Vagina (tissue), 2 donors: ENCODE results near the gene SEMA5B. TPM values are rescaled to one million over a fixed set of nuclear protein-coding genes. Genes with fewer than 3 reads are reported as not detected.

Experiments used
- DNase-seq, 2 donors: peaks; one replicate each; pipeline ENCODE4 v3.0.0-alpha.2; 2017; ENCODE audit errors: extremely low spot score in 2 of 2
- H3K27ac ChIP-seq: fragments of 200-600 bp; sonication (generic); one replicate; pipeline ENCODE4 v1.5.1; 2019
- H3K27me3 ChIP-seq: fragments of 200-600 bp; sonication (generic); one replicate; pipeline ENCODE4 v1.5.1; 2019
- H3K36me3 ChIP-seq, 2 donors: fragments of 200-600 bp; sonication (generic); one replicate each; pipeline ENCODE4 v1.5.1; 2017 to 2019
- H3K4me1 ChIP-seq: fragments of 200-600 bp; sonication (generic); one replicate; pipeline ENCODE4 v1.5.1; 2019
- H3K4me3 ChIP-seq, 2 donors: fragments of 200-600 bp; sonication (generic); 1 replicate in 1 of 2; 2 replicates in 1 of 2; pipeline ENCODE4 v1.5.1; 2016 to 2019
- H3K9me3 ChIP-seq: fragments of 200-600 bp; sonication (generic); one replicate; pipeline ENCODE4 v1.5.1; 2019
- POLR2A ChIP-seq, 2 donors: fragments of 450-650 bp; IDR thresholded peaks; one replicate each; pipeline ENCODE4 v1.6.1; 2017; ENCODE audit warnings: antibody characterized with exemption in 2 of 2, mild to moderate bottlenecking in 2 of 2, moderate library complexity in 2 of 2
- POLR2AphosphoS5 ChIP-seq, 2 donors: sonication (generic); formaldehyde crosslinking; IDR thresholded peaks; one replicate each; pipeline ENCODE4 v1.9.0; 2017; ENCODE audit warnings: antibody characterized with exemption in 2 of 2, mild to moderate bottlenecking in 2 of 2, low read depth in 1 of 2; ENCODE audit not compliant: insufficient read depth in 1 of 2
- intact Hi-C: fragments of 100-400 bp; cut with DNase I; formaldehyde crosslinking; loops from one replicate; pipeline ENCODE4 v1.15.1; 2023
- total RNA-seq: library from RNA; depleted of rRNA; stranded (reverse); fragments of >200 nt; gene quantifications from one replicate; pipeline ENCODE4 v1.2.3, GENCODE V29; 2016
- TF ChIP-seq, protein P1 (sequence below), 3 experiments: fragments of 450-650 bp in 2 of 3; fragments of 200-600 bp in 1 of 3; sonication (generic) in 1 of 3; IDR thresholded peaks; one replicate each; pipeline ENCODE4 v1.5.1; 2017 to 2019; ENCODE audit warnings: antibody characterized with exemption in 3 of 3, mild to moderate bottlenecking in 2 of 3, moderate library complexity in 2 of 3

The SEMA5B gene
- total RNA-seq, 1 donor from 2014 or later = 0.25 TPM

DNA sequence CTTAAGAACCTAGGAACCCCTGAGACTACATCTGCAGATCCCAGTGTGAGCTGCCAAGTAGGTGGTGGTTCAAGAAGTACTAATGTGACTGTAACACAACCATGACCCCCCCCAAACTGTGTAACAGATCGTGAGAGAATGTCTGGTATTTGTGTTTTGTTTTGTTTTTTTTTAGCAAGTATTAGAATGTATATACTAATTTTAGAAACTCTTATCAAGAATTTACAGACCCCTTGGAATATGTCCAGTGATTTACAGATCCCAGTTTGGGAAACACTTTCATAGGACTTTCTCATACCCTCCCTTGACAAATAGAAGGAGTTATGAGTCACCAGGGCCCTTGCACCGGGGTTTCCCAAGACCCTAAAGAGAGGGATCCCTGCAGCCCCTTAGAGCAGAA is 79.8 kb downstream of the SEMA5B start:
- intact Hi-C loops = no loop called here

DNA sequence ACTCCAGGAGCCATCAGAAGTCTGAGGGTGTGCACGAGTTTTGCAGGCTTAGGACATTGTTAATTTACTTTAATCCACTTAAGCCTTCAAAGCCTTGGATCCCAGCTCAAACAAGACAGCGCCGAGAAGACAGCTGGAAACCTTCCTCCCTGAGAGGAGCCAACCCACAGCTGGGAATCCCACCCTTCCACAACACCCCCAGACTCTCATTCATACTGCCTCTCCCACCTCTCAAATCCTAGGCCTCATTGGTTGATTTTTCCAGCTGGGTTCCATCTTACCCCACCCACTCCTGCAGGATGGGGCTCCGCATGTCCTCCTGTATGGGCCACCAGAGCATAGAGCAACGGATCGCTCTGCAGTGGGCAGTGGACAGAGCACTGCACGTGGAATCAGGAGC is 80.4 kb downstream of the SEMA5B start:
- H3K9me3 ChIP-seq = no peaks in the 10 kb centered on the region
- H3K27ac ChIP-seq = no peak overlapping the region
- no peak for DNase-seq
- H3K36me3 ChIP-seq = no peaks in the 10 kb centered on the region
- intact Hi-C loops = no loop called here
- no peaks in the 10 kb centered on the region for H3K27me3 ChIP-seq
- TF ChIP-seq POLR2AphosphoS5 (IDR thresholded peaks at IDR 0.05; ENCODE audit: insufficient read depth in 1 of 2, low read depth in 1 of 2) = no peak
- TF ChIP-seq, protein P1, sequence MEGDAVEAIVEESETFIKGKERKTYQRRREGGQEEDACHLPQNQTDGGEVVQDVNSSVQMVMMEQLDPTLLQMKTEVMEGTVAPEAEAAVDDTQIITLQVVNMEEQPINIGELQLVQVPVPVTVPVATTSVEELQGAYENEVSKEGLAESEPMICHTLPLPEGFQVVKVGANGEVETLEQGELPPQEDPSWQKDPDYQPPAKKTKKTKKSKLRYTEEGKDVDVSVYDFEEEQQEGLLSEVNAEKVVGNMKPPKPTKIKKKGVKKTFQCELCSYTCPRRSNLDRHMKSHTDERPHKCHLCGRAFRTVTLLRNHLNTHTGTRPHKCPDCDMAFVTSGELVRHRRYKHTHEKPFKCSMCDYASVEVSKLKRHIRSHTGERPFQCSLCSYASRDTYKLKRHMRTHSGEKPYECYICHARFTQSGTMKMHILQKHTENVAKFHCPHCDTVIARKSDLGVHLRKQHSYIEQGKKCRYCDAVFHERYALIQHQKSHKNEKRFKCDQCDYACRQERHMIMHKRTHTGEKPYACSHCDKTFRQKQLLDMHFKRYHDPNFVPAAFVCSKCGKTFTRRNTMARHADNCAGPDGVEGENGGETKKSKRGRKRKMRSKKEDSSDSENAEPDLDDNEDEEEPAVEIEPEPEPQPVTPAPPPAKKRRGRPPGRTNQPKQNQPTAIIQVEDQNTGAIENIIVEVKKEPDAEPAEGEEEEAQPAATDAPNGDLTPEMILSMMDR (IDR thresholded peaks at IDR 0.05) = no peak
- no peak for TF ChIP-seq POLR2A (IDR thresholded peaks at IDR 0.05)
- H3K4me3 ChIP-seq = no peak overlapping the region
- H3K4me1 ChIP-seq = no peaks in the 10 kb centered on the region

More for the DNA sequence above, 79.8 kb downstream of the SEMA5B start:
- DNase-seq = no peak
- H3K4me1 ChIP-seq = no peaks in the 10 kb centered on the region
- no peak overlapping the region for H3K27ac ChIP-seq
- no peak overlapping the region for H3K4me3 ChIP-seq
- TF ChIP-seq POLR2A (IDR thresholded peaks at IDR 0.05) = no peak
- TF ChIP-seq POLR2AphosphoS5 (IDR thresholded peaks at IDR 0.05; ENCODE audit: insufficient read depth in 1 of 2, low read depth in 1 of 2) = no peak
- TF ChIP-seq, protein P1 (IDR thresholded peaks at IDR 0.05) = no peak
- no peaks in the 10 kb centered on the region for H3K36me3 ChIP-seq
- H3K9me3 ChIP-seq = no peaks in the 10 kb centered on the region
- H3K27me3 ChIP-seq = no peaks in the 10 kb centered on the region

DNA sequence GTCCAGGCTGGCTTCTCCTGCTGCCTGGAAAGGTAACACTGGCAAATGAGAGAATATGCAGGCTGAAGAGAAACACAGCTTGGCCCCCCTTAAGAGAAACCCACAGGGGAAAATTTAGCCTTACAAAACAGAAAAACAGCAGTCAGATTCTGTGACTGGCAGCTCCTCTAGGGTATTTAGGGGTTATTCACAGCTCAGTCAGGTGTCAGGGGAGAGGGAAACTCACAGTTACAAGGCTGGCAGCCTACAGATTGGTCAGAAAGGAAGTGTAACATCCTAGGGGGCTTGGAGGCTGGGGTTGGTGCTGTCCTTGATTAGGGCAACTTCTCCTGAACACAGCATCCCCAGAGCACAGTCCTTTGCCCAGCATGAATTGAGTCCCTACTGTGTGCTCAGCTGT is 81.4 kb downstream of the SEMA5B start:
- H3K27ac ChIP-seq = no peak overlapping the region
- H3K9me3 ChIP-seq = no peaks in the 10 kb centered on the region
- TF ChIP-seq POLR2A (IDR thresholded peaks at IDR 0.05) = no peak
- TF ChIP-seq, protein P1 (IDR thresholded peaks at IDR 0.05) = no peak
- TF ChIP-seq POLR2AphosphoS5 (IDR thresholded peaks at IDR 0.05; ENCODE audit: insufficient read depth in 1 of 2, low read depth in 1 of 2) = no peak
- H3K36me3 ChIP-seq = no peaks in the 10 kb centered on the region
- intact Hi-C loops = no loop called here
- H3K4me3 ChIP-seq = no peak overlapping the region
- H3K27me3 ChIP-seq = no peaks in the 10 kb centered on the region
- no peak for DNase-seq
- H3K4me1 ChIP-seq = no peaks in the 10 kb centered on the region

DNA sequence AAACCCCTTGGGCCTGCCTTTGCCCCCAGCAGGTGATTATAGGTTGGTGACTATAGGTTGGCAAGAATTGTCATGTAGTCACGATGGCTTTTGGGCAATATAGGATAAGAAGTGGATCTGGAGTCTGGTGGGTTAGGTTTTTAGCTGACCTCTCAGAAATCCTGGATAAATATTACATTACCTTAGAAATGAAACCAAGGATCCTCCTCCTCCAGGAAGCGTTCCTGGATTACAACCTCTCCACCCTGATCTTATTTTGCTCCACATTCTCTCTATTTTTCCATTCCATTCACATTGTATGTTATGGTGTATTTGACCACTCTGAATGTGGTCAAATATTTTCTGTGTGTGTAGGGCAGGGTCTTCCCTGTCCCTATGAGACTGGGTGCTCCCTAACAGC is 82.3 kb downstream of the SEMA5B start:
- H3K9me3 ChIP-seq = no peaks in the 10 kb centered on the region
- no peak overlapping the region for H3K27ac ChIP-seq
- H3K4me1 ChIP-seq = no peaks in the 10 kb centered on the region
- intact Hi-C loops = no loop called here
- H3K36me3 ChIP-seq = no peaks in the 10 kb centered on the region
- TF ChIP-seq POLR2A (IDR thresholded peaks at IDR 0.05) (no peak), POLR2AphosphoS5 (IDR thresholded peaks at IDR 0.05; ENCODE audit: insufficient read depth in 1 of 2, low read depth in 1 of 2) (no peak)
- TF ChIP-seq, protein P1 (IDR thresholded peaks at IDR 0.05) = no peak
- no peak overlapping the region for H3K4me3 ChIP-seq
- DNase-seq = no peak
- no peaks in the 10 kb centered on the region for H3K27me3 ChIP-seq

DNA sequence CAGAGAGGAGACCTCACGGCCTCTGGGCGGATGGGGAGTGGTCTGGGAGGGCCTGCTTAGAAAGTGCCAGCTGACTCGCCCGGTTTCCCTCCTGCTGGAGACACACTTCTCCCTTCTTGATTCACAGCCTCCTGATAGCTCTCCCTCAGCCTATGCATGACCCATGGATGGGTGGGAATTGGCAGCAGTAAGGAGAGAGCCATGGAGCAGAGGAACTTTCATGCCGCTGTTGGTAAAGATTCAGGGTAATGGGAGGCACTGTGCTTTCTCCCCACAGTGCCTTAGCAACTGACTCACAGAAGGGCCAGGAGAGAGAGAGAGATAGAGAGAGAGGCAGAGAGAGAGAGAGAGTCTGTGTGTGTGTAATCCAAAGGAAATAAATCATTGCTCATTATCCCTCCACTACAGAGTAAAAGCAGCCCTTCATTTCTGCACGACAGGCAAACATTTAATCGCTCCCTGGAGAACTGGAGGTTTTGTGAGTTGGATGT is 82.8 kb downstream of the SEMA5B start:
- no peak for DNase-seq
- TF ChIP-seq POLR2A (IDR thresholded peaks at IDR 0.05) = no peak
- TF ChIP-seq, protein P1 (IDR thresholded peaks at IDR 0.05) = no peak
- no peak for TF ChIP-seq POLR2AphosphoS5 (IDR thresholded peaks at IDR 0.05; ENCODE audit: insufficient read depth in 1 of 2, low read depth in 1 of 2)
- Histone ChIP-seq H3K4me3 (no peak overlapping the region), H3K4me1 (no peaks in the 10 kb centered on the region), H3K9me3 (no peaks in the 10 kb centered on the region), H3K27me3 (no peaks in the 10 kb centered on the region), H3K27ac (no peak overlapping the region), H3K36me3 (no peaks in the 10 kb centered on the region)
- intact Hi-C loops = loop anchor here (5.0 kb wide), 1 partner anchor 83 kb away; the partner anchor contains the start of gene SEMA5B
